ENCODE measurements around the gene UCP2. TPM values are rescaled to one million over a fixed set of nuclear protein-coding genes. Genes with fewer than 3 reads are reported as not detected.

The UCP2 gene
- total RNA-seq, 1 donor from 2014 or later = 0.26 TPM

DNA sequence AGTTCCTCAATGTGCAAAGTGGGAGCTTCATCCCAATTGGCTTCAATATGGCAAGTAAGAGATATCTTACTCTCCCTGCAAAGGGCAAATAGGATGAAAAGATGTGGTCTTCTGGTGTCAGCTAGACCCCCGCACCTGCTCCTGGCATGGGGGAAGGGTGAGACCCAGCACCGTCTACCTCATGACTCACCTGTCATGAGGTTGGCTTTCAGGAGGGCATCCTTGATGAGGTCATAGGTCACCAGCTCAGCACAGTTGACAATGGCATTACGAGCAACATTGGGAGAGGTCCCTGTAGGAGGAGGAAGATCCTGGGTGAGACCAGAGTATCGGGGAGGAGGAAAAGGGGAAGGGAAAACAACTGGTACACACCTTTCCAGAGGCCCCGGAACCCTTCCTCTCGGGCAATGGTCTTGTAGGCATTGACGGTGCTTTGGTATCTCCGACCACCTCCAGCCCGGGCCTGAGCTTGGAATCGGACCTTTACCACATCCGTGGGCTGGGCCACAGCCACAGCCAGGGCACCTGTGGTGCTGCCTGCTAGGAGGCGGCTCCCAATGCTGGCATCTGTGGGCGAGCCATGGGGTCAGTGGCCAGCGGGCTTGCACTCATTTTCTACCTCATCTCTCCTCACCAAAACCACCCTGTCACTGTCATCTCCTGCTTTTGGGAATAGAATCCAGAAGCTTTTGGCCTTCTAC is 6.0 kb downstream of the UCP2 start:
- FAIRE-seq (no peak), DNase-seq (ENCODE audit: low read depth) (no peak)
- Histone ChIP-seq H3K36me3 (ENCODE audit: control insufficient read depth, insufficient read depth, low read length) (peaks cover 5% of the 10 kb centered on the region), H3K4me3 (ENCODE audit: low read depth, low read length) (no peak overlapping the region), H3K27me3 (ENCODE audit: control insufficient read depth, insufficient read depth, low read length) (no peaks in the 10 kb centered on the region)
- TF ChIP-seq, protein P1, sequence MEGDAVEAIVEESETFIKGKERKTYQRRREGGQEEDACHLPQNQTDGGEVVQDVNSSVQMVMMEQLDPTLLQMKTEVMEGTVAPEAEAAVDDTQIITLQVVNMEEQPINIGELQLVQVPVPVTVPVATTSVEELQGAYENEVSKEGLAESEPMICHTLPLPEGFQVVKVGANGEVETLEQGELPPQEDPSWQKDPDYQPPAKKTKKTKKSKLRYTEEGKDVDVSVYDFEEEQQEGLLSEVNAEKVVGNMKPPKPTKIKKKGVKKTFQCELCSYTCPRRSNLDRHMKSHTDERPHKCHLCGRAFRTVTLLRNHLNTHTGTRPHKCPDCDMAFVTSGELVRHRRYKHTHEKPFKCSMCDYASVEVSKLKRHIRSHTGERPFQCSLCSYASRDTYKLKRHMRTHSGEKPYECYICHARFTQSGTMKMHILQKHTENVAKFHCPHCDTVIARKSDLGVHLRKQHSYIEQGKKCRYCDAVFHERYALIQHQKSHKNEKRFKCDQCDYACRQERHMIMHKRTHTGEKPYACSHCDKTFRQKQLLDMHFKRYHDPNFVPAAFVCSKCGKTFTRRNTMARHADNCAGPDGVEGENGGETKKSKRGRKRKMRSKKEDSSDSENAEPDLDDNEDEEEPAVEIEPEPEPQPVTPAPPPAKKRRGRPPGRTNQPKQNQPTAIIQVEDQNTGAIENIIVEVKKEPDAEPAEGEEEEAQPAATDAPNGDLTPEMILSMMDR (IDR thresholded peaks at IDR 0.05; ENCODE audit: insufficient read depth, low read length, severe bottlenecking) = no peak

DNA sequence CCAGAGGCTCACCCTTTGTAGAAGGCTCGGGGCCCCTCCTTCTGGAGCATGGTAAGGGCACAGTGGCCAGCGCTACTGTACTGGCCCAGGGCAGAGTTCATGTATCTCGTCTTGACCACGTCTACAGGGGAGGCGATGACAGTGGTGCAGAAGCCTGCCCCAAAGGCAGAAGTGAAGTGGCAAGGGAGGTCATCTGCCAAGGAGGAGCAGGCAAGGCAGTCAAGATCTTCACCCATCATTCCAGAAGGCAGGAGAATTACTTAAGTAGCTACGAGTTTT is 7.2 kb downstream of the UCP2 start:
- Histone ChIP-seq H3K4me3 (ENCODE audit: low read depth, low read length) (no peak overlapping the region), H3K36me3 (ENCODE audit: control insufficient read depth, insufficient read depth, low read length) (peaks cover 3% of the 10 kb centered on the region), H3K27me3 (ENCODE audit: control insufficient read depth, insufficient read depth, low read length) (no peaks in the 10 kb centered on the region)
- DNase-seq (ENCODE audit: low read depth) (no peak), FAIRE-seq (no peak)
- TF ChIP-seq, protein P1 (IDR thresholded peaks at IDR 0.05; ENCODE audit: insufficient read depth, low read length, severe bottlenecking) = no peak

DNA sequence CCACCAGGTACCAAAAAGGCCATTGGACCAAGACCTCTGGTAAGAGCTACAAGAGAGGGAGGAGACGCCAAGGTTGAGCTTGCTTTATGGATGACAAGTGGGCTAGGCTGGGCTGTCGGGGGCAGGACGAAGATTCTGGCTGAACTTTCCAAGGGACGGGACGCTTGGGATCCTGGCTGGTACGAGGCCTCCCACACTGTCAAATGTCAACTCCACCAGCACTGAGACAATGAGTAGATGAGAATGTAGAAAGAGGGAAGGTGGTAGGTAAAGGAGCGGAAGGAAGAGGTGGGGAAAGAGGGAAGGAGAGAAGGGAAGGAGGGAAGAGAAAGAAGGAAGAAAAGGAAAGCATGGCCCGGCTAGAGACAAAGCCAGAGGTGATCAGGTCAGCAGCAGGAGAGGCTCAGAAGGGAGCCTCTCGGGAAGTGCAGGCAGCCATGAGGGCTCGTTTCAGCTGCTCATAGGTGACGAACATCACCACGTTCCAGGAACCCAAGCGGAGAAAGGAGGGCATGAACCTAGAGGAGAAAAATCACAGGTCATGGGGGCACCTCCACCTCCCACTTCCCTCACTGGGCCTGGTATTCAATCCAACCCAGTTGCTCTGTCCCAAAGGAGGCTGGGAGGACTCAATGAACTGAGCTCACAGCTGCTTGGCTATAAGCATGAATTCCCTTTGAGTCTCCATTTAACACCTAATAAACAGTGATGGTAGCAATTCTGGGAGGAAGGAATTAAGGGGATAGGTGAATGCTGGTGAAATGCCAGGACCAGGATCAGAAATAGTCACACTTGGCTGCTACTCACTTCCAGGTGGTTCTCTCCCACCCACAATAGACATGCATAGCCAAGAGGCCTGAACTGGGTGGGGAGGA is 7.8 kb downstream of the UCP2 start:
- Histone ChIP-seq H3K36me3 (ENCODE audit: control insufficient read depth, insufficient read depth, low read length) (peaks cover 3% of the 10 kb centered on the region), H3K4me3 (ENCODE audit: low read depth, low read length) (no peak overlapping the region), H3K27me3 (ENCODE audit: control insufficient read depth, insufficient read depth, low read length) (no peaks in the 10 kb centered on the region)
- no peak for DNase-seq (ENCODE audit: low read depth)
- TF ChIP-seq, protein P1 (IDR thresholded peaks at IDR 0.05; ENCODE audit: insufficient read depth, low read length, severe bottlenecking) = no peak
- no peak for FAIRE-seq

DNA sequence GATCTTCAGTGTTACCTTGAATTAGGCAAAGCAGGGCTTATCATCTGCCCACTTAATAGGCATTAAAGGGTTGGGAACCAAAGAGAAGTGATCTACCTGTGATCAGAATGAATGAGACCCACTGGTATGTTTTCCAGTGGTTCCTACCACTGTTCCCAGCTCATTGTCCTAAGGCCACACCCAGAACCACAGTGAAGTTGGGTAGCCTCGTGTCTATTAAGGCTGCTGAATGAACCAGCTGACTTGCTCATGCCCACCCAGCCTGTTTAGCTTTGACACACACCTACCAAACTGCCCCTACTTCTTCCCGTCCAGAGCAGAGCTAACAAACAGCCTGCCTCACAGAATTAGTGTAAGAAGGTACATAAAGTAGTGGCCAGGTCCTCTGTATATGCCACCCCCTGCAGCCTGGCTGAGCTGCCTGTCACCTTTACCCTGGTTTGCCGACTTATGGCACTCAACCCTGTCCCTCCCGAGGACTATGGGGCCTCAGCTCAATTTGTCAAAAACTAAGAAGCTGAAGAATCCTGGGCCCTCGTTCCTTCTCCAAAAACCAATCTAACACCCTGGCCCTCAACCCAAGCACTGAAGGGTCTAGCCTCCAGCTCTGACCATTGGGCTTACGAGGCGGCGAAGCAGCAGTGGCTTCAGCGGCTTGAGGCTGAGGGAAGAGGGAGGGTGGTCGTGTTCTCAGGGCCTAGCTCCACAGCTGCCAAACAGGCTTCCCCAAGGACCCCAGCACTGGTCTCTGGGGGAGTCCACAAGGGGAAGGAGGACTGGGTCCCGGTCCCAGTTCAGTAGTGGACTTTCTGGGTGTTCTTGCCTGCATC is 9.8 kb downstream of the UCP2 start:
- Histone ChIP-seq H3K4me3 (ENCODE audit: low read depth, low read length) (no peak overlapping the region), H3K27me3 (ENCODE audit: control insufficient read depth, insufficient read depth, low read length) (no peaks in the 10 kb centered on the region), H3K36me3 (ENCODE audit: control insufficient read depth, insufficient read depth, low read length) (peaks cover under 1% of the 10 kb centered on the region)
- TF ChIP-seq, protein P1 (IDR thresholded peaks at IDR 0.05; ENCODE audit: insufficient read depth, low read length, severe bottlenecking) = no peak
- no peak for FAIRE-seq
- DNase-seq (ENCODE audit: low read depth) = no peak

DNA sequence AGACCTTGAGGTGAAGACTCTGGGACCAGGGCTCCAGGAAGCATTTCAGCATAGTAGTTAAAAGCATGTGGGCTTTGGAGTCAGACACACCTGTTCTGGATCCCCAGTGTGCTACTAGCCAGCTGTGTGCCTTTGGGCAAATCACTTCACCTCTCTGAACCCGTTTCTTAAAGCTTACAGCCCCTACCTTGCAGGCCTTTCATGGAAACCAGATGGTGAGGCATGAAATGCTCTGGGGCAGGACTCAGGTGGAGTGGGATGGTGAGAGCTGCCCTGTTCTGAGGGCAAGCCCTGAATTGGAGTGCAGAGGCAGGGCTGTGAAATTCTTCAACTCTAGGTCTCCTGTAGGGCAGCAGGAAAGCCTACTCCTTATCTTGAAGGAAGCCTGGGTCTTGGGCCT is 10.5 kb downstream of the UCP2 start:
- no peak for DNase-seq (ENCODE audit: low read depth)
- TF ChIP-seq, protein P1 (IDR thresholded peaks at IDR 0.05; ENCODE audit: insufficient read depth, low read length, severe bottlenecking) = no peak
- H3K27me3 ChIP-seq (ENCODE audit: control insufficient read depth, insufficient read depth, low read length) = no peaks in the 10 kb centered on the region
- H3K4me3 ChIP-seq (ENCODE audit: low read depth, low read length) = no peak overlapping the region
- FAIRE-seq = no peak
- no peaks in the 10 kb centered on the region for H3K36me3 ChIP-seq (ENCODE audit: control insufficient read depth, insufficient read depth, low read length)
